ENCODE results near the gene DTWD2.
"Not testable (repeated sequence)": the region's sequence is repeated elsewhere in the genome, so short reads cannot be mapped to it uniquely, and the experiment has no call there.

The DTWD2 gene

DNA sequence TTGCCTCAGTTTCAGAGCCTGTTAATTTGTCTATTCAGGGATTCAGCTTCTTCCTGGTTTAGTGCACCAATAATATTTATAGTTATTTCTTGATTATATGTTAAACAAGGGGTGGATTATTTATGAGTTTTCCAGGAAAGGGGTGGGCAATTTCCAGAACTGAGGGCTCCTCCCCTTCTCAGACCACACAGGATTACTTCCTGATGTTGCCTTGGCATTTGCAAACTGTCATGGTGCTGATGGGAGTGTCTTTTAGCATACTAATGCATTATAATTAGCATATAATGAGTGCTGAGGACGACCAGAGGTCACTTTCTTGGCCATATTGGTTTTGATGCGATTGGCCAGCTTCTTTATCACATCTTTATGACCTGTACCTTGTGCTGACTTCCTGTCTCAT lies 6.2 kb upstream of the DTWD2 start:
- DNase-seq: no peak

DNA sequence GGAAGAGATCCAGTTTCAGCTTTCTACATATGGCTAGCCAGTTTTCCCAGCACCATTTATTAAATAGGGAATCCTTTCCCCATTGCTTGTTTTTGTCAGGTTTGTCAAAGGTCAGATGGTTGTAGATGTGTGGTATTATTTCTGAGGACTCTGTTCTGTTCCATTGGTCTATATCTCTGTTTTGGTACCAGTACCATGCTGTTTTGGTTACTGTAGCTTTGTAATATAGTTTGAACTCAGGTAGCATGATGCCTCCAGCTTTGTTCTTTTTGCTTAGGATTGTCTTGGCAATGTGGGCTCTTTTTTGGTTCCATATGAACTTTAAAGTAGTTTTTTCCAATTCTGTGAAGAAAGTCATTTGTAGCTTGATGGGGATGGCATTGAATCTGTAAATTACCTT lies 4.8 kb upstream of the DTWD2 start:
- not testable (repeated sequence) for DNase-seq

DNA sequence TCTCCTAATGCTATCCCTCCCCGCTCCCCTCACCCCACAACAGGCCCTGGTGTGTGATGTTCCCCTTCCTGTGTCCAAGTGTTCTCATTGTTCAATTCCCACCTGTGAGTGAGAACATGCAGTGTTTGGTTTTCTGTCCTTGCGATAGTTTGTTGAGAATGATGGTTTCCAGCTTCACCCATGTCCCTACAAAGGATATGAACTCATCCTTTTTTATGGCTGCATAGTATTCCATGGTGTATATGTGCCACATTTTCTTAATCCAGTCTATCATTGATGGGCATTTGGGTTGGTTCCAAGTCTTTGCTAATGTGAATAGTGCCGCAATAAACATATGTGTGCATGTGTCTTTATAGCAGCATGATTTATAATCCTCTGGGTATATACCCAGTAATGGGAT lies 3.7 kb upstream of the DTWD2 start:
- not testable (repeated sequence) for DNase-seq

DNA sequence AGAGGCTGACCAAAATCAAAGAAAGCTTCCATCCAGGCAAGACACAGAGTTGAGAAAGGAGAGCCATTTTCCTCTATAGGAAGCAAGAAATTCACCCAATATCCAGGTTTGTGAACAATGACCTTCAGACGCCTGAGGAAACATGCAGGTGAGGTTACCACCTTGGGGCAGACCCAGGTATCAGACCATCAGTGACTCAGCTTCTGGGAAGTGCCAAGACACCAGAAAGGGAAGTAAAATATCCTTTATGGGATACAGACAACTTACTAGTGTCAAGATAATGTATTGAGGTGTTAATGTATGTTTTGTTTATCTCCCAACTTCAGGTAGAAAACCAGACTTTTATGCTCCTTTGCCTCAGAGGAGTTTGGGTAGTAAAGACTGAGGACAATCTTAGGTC lies 2.2 kb upstream of the DTWD2 start:
- no peak for DNase-seq

DNA sequence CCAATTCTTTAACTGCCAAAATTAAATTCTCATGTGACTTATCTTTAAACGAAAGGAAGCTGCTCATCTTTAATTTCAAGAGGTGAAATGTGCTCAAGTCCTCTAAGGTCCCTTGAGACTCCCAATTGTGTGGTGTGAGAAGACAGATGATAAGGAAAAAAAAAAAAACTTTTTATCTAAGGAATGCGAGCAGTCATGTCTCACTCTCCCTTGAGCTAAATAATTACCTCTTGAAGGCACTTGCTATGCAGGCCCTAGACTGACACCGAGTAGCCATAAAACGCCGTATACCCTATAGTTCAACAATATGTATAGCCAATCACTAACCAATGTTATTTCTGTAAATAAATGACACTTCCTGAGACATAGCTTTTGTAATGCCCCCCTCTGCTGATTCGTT lies 1.5 kb upstream of the DTWD2 start:
- DNase-seq: no peak

DNA sequence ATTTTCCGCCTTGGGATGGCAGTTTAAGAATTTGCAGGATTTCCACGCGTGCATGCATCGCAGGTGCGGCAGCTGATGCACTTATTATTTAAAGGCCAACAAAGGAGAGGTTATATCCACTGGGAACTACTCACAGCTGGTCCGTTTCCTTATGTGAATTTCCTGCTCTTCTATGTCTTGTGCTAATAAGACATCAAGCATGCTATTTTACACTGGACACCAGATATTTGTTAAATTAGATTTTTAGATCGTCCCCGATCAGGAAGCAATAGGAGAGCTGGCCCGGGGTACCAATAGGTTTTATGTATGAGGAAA lies 476 bp upstream of the DTWD2 start:
- DNase-seq: peak; percentile 61

DNA sequence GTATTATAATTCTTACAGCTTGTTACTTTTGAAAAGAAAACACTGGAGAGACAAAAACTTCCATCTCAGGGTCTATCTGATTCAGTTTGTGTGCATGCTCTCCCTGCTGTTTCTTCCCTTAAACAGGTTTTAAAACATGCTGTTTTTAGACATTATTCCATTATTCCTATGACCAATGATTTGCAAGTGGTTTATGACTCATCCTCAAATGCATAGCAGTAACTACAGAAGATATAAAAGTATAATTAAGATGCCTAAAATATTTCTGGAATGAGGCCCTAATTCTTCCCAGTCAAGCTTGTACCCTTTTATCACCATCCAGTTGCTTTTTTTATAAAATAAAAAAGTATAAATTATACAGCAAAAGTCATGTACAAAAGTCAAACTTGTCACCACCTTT lies 3.7 kb downstream of the DTWD2 start:
- peak; percentile 39 for DNase-seq

DNA sequence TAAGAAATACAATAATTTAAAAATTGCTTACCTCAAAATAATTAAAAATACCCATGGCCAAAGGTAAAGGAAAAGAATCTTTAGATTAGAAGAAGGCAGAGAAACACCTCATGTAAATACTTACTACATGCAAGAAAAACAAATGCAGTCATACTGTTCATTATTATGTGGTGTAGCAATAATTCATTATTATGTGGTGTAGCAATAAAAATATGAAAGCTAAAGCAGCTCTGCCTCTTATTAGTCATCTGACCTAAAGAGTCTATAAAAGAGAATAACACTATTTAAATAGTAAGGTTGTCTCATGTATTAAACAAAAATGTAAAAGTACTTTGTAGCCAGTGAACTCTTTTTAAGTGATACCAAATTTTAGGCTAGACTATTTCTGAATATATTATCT lies 6.6 kb downstream of the DTWD2 start:
- DNase-seq: no peak

DNA sequence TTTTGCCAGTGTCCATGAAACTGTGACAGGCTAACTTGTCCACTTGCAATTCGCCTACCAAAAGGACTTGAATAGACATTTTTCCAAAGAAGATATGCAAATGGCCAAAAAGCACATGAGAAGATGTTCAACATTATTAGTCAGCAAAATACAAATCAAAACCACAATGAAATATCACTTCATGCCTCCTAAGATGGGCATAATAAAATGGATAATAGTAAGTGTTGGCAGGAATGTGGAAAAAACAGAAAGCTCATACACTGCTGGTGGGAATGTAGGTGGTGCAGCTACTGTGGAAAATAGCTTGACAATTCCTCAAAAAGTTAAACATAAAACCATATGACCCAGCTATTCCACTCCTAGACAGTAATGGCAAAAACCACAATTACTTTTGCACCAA lies 7.9 kb downstream of the DTWD2 start:
- DNase-seq: no peak

DNA sequence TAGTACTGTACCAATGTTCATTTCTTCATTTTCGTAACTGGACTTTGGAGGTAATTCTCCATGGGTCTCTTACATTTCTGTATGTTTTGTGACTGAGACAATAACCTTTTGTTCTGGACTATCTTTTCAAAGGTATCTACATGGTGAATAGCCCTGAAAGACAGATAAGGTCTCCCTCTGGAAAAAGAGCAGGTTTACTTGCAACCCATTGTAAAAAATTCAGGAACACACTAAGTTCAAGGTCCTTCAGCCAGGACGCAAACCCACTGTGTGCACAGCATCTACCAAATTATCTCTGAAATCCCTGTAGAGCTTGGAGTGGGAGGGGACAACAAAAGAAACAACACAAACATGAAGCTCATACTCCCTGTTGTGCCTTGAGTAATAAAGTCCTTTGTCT lies 8.3 kb downstream of the DTWD2 start:
- DNase-seq: no peak

DNA sequence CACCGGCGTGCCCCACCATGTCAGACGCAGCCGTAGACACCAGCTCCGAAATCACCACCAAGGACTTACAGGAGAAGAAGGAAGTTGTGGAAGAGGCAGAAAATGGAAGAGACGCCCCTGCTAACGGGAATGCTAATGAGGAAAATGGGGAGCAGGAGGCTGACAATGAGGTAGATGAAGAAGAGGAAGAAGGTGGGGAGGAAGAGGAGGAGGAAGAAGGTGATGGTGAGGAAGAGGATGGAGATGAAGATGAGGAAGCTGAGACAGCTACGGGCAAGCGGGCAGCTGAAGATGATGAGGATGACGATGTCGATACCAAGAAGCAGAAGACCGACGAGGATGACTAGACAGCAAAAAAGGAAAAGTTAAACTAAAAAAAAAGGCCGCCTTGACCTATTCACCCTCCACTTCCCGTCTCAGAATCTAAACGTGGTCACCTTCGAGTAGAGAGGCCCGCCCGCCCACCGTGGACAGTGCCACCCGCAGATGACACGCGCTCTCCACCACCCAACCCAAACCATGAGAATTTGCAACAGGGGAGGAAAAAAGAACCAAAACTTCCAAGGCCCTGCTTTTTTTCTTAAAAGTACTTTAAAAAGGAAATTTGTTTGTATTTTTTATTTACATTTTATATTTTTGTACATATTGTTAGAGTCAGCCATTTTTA lies 14.4 kb downstream of the DTWD2 start:
- DNase-seq: not testable (repeated sequence)

DNA sequence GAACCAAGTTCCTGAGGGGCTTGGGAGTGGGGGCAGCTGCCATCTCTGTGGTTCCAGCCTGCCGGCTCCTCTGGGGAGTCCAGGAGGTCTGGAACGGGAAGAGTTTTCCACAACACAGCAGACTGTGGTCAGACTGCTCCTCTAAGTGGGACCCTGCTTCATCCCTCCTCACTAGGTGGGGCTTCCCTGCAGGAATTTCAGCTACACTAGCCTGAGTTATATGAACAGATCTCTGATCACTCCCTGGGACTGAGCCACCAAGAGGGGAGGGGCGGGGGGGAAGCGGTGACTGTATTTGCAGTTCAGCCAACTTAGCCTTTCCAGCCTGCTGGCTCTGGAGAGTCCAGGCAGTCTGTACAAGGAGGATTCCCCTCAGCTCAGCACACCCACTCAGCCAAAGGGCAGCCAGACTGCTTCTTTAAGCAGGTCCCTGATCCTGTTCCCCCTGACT lies 19.4 kb downstream of the DTWD2 start:
- DNase-seq: peak; percentile 2

DNA sequence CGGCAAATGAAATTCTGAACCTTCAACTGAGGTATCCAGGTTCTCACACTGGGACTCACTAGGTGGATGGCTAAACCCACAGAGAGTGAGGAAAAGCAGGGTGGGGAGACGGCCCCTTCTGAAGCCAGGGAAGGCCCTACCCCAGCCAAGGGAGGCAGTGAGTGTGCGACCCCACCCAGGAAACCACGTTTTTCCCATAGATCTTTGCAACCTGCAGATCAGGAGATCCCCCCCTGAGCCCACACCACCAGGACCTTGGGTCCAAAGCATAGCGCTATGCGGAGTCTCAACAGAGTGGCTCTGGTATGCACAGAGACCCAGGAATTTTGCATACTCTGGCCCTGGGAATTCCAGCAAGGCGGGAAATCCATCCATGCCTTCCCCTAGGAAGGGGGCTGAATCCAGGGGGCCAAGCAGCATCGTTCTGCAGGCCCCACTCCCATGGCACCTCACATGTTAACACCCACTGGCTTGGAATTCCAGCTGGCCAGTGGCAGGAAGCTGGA lies 19.9 kb downstream of the DTWD2 start:
- no peak for DNase-seq

DNA sequence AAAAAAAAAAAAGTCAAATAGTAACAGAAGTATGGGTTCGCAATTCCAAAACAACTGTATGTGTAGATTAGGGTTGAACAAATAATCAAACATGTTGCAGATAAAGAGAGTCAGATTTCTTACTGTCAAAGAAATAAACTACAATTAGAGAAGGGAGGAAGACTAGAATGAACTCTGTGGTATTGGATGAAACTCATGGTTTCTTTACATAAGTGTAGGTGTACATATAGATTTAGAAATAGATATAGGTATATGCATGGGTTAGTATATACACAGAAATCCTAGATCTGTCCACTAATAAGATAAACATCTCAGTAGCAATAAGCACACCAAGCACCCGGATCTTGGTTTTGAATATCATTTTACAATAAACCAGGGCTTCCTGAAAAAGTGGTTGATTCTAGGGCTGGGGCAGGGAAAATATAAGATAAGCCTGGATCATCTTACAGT lies 21.3 kb downstream of the DTWD2 start:
- no peak for DNase-seq

DNA sequence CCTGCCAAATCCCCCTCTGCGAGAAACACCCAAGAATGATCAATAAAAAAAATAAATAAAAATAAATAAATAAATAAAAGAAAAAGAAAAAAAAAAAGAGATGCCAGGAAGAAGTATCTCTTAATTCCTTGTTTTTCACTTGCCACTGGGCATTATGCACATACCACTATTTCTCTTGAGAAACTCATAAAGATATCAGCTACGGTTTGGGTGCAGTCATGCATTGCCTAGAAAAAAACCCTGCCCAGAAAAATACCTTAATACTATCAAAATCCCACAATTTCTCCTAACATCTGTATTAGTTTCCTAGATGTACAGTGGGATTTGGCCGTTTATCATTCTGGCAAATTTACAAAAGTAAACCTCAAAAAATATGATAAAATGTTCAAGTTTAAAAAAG lies 22.5 kb downstream of the DTWD2 start:
- DNase-seq: no peak

DNA sequence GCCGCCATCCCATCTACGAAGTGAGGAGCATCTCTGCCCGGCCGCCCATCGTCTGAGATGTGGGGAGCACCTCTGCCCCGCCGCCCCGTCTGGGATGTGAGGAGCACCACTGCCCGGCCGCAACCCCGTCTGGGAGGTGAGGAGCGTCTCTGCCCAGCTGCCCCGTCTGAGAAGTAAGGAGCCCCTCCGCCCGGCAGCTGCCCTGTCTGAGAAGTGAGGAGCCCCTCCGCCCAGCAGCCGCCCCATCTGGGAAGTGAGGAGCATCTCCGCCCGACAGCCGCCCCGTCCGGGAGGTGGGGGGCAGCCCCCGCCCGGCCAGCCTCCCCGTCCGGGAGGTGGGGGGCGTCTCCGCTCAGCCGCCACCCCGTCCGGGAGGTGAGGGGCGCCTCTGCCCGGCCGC lies 23.4 kb downstream of the DTWD2 start:
- DNase-seq: not testable (repeated sequence)

DNA sequence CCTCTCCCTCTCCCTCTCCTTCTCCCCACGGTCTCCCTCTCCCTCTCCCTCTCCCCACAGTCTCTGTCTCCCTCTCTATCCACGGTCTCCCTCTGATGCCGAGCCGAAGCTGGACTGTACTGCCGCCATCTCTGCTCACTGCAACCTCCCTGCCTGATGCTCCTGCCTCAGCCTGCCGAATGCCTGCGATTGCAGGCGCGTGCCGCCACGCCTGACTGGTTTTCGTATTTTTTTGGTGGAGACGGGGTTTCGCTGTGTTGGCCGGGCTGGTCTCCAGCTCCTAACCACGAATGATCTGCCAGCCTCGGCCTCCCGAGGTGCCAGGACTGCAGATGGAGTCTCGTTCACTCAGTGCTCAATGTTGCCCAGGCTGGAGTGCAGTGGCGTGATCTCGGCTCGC lies 24.0 kb downstream of the DTWD2 start:
- DNase-seq: not testable (repeated sequence)

DNA sequence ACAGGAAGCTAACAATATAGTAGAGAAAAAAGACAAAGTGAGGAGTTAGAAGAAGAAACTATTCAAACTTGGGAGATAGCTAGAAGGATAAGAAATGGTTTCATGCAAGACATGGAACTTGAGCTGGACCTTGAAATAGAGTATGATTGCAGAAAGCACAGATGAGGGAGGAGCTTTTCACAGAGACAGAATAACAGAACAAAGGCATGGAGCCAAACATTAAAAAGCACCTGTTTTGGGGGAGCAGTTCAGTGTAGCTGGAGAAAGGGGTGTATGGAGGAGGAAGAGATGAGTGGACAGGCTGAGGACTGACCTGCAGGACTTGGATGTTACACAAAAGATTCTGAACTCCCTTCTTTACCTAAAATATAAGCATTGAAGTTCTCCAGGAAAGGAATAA lies 25.2 kb downstream of the DTWD2 start:
- DNase-seq: no peak

DNA sequence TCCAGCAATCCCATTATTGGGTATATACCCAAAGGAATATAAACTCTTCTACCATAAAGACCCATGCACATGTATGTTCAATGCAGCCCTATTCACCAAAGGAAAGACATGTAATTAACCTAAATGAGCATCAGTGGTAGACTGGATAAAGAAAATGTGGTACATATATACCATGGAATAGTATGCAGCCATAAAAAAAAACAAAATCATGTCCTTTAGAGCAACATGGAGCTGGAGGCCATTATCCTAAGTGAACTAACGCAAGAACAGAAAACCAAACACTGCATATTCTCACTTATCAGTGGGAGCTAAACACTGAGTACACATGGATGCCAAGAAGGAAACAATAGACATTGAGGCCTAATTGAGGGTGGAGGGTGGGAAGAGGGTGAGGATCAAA lies 27.8 kb downstream of the DTWD2 start:
- no peak for DNase-seq

DNA sequence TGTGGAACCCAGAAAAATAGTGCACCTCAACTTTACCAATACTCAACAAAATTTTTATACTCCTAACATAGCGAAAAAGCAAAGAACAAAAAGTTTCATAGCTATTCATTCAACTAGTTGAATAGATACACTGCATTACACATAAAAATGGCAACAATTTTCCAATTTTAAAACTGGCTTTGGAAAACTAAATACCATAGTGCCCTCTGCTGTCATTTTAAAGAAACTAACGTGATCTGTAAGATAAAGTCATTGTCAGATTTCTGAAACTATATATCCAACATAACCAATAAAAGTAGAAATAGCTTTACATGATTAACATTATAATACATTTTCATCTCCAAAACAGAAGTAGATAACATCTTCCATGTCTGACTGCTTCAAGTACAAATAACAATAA lies 31.6 kb downstream of the DTWD2 start:
- peak; percentile 34 for DNase-seq

DNA sequence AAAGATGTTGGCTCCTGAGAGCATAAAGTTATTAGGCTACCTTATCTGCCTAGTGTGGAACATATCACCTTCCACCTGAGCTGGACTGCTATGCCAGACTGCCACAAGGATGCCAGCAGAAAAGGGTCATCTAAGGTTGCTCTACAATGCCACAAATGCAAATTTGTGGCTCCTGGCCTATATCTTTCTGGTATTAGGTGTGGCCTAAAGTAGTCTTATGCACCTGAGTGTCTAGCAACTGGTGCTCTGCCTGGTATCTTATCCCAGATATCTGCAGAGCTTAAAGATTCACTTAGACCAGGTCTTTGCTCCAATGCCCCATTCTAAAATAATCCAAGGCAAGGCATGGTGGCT lies 34.7 kb downstream of the DTWD2 start:
- DNase-seq: no peak

DNA sequence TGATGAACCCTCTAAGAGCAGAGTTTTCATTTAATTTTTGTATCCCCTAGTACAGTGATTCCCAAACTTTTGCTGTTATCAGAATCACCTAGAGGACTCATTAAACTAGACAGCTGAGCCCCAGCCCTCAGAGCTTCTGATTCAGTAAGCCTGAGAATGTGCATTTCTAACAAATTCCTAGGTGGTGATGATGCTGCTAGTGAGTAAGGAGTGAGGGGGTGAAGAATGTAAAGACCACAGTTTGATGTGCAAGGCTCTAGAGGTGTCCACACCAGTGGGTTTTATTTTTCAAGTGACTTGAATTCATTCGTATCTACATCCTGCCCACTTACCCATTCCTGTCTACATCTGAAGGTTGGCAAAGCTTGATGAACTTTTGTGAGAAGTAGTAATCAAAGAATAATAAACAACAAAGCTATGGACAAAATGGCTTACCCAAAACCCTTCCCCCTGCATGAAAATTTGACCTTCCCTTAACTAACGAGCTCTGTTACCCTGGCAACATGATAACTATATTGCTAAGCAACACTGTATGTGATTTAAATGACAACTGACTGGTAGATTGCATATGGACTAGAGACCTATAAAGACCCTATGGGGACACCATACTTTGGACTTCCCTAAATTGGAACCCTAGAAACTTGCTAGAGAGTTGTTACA lies 35.2 kb downstream of the DTWD2 start:
- DNase-seq: no peak

DNA sequence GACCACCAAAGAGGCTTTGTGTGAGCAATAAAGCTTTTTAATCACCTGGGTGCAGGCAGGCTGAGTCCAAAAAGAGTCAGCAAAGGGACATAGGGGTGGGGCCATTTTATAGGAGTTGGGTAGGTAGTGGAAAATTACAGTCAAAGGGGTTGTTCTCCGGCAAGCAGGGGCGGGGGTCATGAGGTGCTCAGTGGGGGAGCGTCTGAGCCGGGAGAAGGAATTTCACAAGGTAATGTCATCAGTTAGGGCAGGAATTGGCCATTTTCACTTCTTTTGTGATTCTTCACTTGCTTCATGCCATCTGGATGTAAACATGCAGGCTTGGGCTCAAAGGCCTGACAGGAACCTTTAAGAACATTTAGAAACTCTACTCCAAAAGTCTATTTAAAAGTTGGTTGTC lies 36.0 kb downstream of the DTWD2 start:
- DNase-seq: not testable (repeated sequence)

DNA sequence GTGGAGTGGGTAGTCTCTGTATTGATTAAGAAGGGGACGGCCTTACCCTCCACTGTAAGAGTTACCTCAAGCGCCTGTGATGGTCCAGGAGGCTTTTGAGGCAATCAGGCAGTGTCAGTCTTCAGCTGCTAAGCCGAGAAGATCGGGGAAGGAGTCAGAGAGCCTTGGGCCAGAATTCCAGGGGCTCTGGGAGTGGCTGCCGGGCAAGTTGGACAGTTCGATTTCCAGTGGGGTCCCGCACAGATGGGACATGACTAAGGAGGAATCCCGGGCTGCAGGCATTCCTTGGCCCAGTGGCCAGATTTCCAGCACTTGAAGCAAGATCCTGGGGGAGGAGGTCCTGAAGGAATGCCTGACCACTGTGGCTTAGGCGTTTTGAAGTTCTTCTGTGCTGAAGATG lies 38.0 kb downstream of the DTWD2 start:
- not testable (repeated sequence) for DNase-seq

All from kidney glomerular epithelial cell (primary cell).